ENCODE results near the gene HAUS7. TPM values are rescaled to one million over a fixed set of nuclear protein-coding genes. Genes with fewer than 3 reads are reported as not detected.

The HAUS7 gene
- total RNA-seq, 6 donors from 2014 or later: 3.7 to 61.8 (median 23.0) TPM

- Histone ChIP-seq H3K36me3 (no peaks in the 10 kb centered on the region), H3K4me1 (peaks cover 0 to 10% (median 6%) of the 10 kb centered on the region in 4 donors), H3K27me3 (peaks cover 0 to 4% (median 0%) of the 10 kb centered on the region in 4 donors), H3K9me3 (no peaks in the 10 kb centered on the region), H3K27ac (peak overlapping the region in 2 of 4 donors; percentile 18 to 61), H3K4me3 (no peak overlapping the region)
- WGBS, 2 donors: 60 to 80% methylated on average over 1 to 9 of the region's 9 CpGs
- TF ChIP-seq POLR2A (IDR thresholded peaks at IDR 0.05) (no peak), CTCF (IDR thresholded peaks at IDR 0.05) (no peak), EP300 (IDR thresholded peaks at IDR 0.05) (no peak), POLR2AphosphoS5 (IDR thresholded peaks at IDR 0.05) (no peak)
- no peak for DNase-seq
- ATAC-seq (ENCODE audit: low FRiP score in 2 of 2): peak in 1 of 2 donors; percentile 71
Measured at GRCh38 chrX:153477901-153478300, 7.5 kb upstream of the HAUS7 start.

- H3K36me3 ChIP-seq: no peaks in the 10 kb centered on the region
- no peak for TF ChIP-seq EP300 (IDR thresholded peaks at IDR 0.05)
- TF ChIP-seq POLR2A (IDR thresholded peaks at IDR 0.05): no peak
- TF ChIP-seq POLR2AphosphoS5 (IDR thresholded peaks at IDR 0.05): no peak
- no peak for TF ChIP-seq CTCF (IDR thresholded peaks at IDR 0.05)
- peaks cover 0 to 4% (median 0%) of the 10 kb centered on the region in 4 donors for H3K27me3 ChIP-seq
- no peaks in the 10 kb centered on the region for H3K9me3 ChIP-seq
- WGBS, 2 donors: 65 to 90% methylated on average over 2 to 11 of the region's 11 CpGs
- no peak overlapping the region for H3K4me3 ChIP-seq
- peak overlapping the region in 3 of 4 donors; percentile 18 to 61 (median 30) for H3K27ac ChIP-seq
- DNase-seq: no peak
- peaks cover 0 to 10% (median 6%) of the 10 kb centered on the region in 4 donors for H3K4me1 ChIP-seq
- ATAC-seq (ENCODE audit: low FRiP score in 2 of 2): no peak
Measured at GRCh38 chrX:153477364-153477857, 7.0 kb upstream of the HAUS7 start.

- no peaks in the 10 kb centered on the region for H3K36me3 ChIP-seq
- peak overlapping the region in 3 of 4 donors; percentile 18 to 61 (median 30) for H3K27ac ChIP-seq
- peaks cover 0 to 10% (median 6%) of the 10 kb centered on the region in 4 donors for H3K4me1 ChIP-seq
- 60 to 77% methylated on average over 1 to 14 of the region's 16 CpGs for WGBS, 2 donors
- no peaks in the 10 kb centered on the region for H3K9me3 ChIP-seq
- TF ChIP-seq EP300 (IDR thresholded peaks at IDR 0.05): no peak
- no peak for TF ChIP-seq POLR2A (IDR thresholded peaks at IDR 0.05)
- TF ChIP-seq CTCF (IDR thresholded peaks at IDR 0.05): no peak
- no peak for TF ChIP-seq POLR2AphosphoS5 (IDR thresholded peaks at IDR 0.05)
- ATAC-seq (ENCODE audit: low FRiP score in 2 of 2) (peak in 1 of 2 donors; percentile 75), DNase-seq (no peak)
- H3K27me3 ChIP-seq: peaks cover 0 to 4% (median 0%) of the 10 kb centered on the region in 4 donors
- H3K4me3 ChIP-seq: no peak overlapping the region
Measured at GRCh38 chrX:153476666-153477363, 6.4 kb upstream of the HAUS7 start.

- peak overlapping the region in 1 of 4 donors; percentile 61 for H3K27ac ChIP-seq
- no peaks in the 10 kb centered on the region for H3K9me3 ChIP-seq
- no peak overlapping the region for H3K4me3 ChIP-seq
- DNase-seq (no peak), ATAC-seq (ENCODE audit: low FRiP score in 2 of 2) (no peak)
- WGBS, 2 donors: 80 to 100% methylated on average over 3 to 11 of the region's 11 CpGs
- H3K27me3 ChIP-seq: peaks cover 0 to 4% (median 0%) of the 10 kb centered on the region in 4 donors
- H3K36me3 ChIP-seq: no peaks in the 10 kb centered on the region
- TF ChIP-seq POLR2A (IDR thresholded peaks at IDR 0.05): no peak
- no peak for TF ChIP-seq EP300 (IDR thresholded peaks at IDR 0.05)
- no peak for TF ChIP-seq CTCF (IDR thresholded peaks at IDR 0.05)
- TF ChIP-seq POLR2AphosphoS5 (IDR thresholded peaks at IDR 0.05): no peak
- peaks cover 0 to 12% (median 6%) of the 10 kb centered on the region in 4 donors for H3K4me1 ChIP-seq
Measured at GRCh38 chrX:153475751-153476281, 5.4 kb upstream of the HAUS7 start.
